GM12878 (cell line): ENCODE measurements around the gene TRIB2.

ENCODE experiments used
- BMI1 ChIP-seq: fragments of 450-650 bp; IDR thresholded peaks from 2 replicates; pipeline ENCODE4 v1.6.1; 2016; ENCODE audit warnings: mild to moderate bottlenecking, moderate library complexity, borderline replicate concordance
- EZH2 ChIP-seq: IDR thresholded peaks from 2 replicates; pipeline ENCODE4 v1.6.1; 2012; ENCODE audit warnings: low read depth, mild to moderate bottlenecking, control low read depth, inconsistent platforms, low read length, borderline replicate concordance; ENCODE audit not compliant: control insufficient read depth
- NFXL1 ChIP-seq: fragments of 450-650 bp; IDR thresholded peaks from 2 replicates; pipeline ENCODE4 v1.6.1; 2017; ENCODE audit warnings: antibody characterized with exemption, mild to moderate bottlenecking, borderline replicate concordance
- POLR2A ChIP-seq: IDR thresholded peaks from 2 replicates; pipeline ENCODE4 v1.6.1; 2011; ENCODE audit warnings: low read depth, mild to moderate bottlenecking, low read length
- SMC3 ChIP-seq: IDR thresholded peaks from 2 replicates; pipeline ENCODE4 v1.6.1; 2011; ENCODE audit warnings: low read length, improper control_type of control experiment, borderline replicate concordance
- SREBF1 ChIP-seq: IDR thresholded peaks from 2 replicates; pipeline ENCODE4 v1.6.1; 2012; ENCODE audit warnings: mild to moderate bottlenecking, low read length
- TF ChIP-seq, protein P1 (sequence below), 3 experiments: IDR thresholded peaks in 2 of 3; conservative IDR thresholded peaks in 1 of 3; 2 replicates each; pipeline ENCODE4 v1.5.1; 2011; ENCODE audit warnings: low read depth in 3 of 3, low read length in 3 of 3, mild to moderate bottlenecking in 3 of 3, control low read depth in 2 of 3, moderate library complexity in 2 of 3, inconsistent platforms in 1 of 3, mixed read lengths in 1 of 3; ENCODE audit not compliant: control insufficient read depth in 2 of 3, insufficient read depth in 1 of 3; ENCODE audit errors: extremely low read depth in 1 of 3
- TF ChIP-seq, protein P2 (sequence below): fragments of 450-650 bp; IDR thresholded peaks from 2 replicates; pipeline ENCODE4 v1.6.1; 2017; ENCODE audit warnings: mild to moderate bottlenecking, moderate library complexity

DNA sequence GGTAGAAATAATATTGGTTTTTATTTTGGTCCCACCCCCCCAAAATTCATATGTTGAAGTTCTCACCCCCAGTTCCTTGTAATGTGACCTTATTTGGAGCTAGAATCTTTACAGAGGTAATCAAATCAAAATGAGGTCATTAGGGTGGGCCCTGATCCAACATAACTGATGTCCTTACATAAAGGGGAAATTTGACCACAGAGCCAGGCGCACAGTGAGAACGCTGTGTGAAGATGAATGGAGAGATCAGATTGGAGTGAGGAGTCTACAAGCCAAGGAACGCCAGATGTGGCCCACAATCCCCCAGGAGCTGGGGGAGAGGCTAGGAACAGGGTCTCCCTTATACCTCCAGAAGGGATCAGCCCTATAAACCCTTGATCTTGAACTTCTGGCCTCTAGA, 31.6 kb upstream of the TRIB2 start:
- TF ChIP-seq NFXL1 (no peak), EZH2 (no peak), SMC3 (no peak), POLR2A (no peak), BMI1 (no peak), SREBF1 (no peak)
- TF ChIP-seq, protein P1, sequence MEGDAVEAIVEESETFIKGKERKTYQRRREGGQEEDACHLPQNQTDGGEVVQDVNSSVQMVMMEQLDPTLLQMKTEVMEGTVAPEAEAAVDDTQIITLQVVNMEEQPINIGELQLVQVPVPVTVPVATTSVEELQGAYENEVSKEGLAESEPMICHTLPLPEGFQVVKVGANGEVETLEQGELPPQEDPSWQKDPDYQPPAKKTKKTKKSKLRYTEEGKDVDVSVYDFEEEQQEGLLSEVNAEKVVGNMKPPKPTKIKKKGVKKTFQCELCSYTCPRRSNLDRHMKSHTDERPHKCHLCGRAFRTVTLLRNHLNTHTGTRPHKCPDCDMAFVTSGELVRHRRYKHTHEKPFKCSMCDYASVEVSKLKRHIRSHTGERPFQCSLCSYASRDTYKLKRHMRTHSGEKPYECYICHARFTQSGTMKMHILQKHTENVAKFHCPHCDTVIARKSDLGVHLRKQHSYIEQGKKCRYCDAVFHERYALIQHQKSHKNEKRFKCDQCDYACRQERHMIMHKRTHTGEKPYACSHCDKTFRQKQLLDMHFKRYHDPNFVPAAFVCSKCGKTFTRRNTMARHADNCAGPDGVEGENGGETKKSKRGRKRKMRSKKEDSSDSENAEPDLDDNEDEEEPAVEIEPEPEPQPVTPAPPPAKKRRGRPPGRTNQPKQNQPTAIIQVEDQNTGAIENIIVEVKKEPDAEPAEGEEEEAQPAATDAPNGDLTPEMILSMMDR (IDR thresholded peaks at IDR 0.05 in 2 of 3, conservative IDR thresholded peaks at IDR 0.05 in 1 of 3; ENCODE audit: control insufficient read depth in 2 of 3, extremely low read depth in 1 of 3, insufficient read depth in 1 of 3, low read depth in 3 of 3, low read length in 3 of 3) = no peak
- TF ChIP-seq, protein P2, sequence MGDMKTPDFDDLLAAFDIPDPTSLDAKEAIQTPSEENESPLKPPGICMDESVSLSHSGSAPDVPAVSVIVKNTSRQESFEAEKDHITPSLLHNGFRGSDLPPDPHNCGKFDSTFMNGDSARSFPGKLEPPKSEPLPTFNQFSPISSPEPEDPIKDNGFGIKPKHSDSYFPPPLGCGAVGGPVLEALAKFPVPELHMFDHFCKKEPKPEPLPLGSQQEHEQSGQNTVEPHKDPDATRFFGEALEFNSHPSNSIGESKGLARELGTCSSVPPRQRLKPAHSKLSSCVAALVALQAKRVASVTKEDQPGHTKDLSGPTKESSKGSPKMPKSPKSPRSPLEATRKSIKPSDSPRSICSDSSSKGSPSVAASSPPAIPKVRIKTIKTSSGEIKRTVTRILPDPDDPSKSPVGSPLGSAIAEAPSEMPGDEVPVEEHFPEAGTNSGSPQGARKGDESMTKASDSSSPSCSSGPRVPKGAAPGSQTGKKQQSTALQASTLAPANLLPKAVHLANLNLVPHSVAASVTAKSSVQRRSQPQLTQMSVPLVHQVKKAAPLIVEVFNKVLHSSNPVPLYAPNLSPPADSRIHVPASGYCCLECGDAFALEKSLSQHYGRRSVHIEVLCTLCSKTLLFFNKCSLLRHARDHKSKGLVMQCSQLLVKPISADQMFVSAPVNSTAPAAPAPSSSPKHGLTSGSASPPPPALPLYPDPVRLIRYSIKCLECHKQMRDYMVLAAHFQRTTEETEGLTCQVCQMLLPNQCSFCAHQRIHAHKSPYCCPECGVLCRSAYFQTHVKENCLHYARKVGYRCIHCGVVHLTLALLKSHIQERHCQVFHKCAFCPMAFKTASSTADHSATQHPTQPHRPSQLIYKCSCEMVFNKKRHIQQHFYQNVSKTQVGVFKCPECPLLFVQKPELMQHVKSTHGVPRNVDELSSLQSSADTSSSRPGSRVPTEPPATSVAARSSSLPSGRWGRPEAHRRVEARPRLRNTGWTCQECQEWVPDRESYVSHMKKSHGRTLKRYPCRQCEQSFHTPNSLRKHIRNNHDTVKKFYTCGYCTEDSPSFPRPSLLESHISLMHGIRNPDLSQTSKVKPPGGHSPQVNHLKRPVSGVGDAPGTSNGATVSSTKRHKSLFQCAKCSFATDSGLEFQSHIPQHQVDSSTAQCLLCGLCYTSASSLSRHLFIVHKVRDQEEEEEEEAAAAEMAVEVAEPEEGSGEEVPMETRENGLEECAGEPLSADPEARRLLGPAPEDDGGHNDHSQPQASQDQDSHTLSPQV = no peak
